GM21786 (cell line): ENCODE results near the gene ZEB1.
"Not testable (repeated sequence)": the region's sequence is repeated elsewhere in the genome, so short reads cannot be mapped to it uniquely, and the experiment has no call there.

ENCODE experiments used
- ATAC-seq: cut with Tn5 transposase; IDR thresholded peaks from one replicate; pipeline ENCODE4 v1.9.1; 2021; ENCODE audit not compliant: unreplicated experiment

ZEB1 gene

GRCh38 chr10:31362023-31362641 lies 43.1 kb downstream of the ZEB1 start:
- no peak for ATAC-seq

- not testable (repeated sequence) for ATAC-seq
These were observed 44.7 kb downstream of the ZEB1 start for GRCh38 chr10:31363696-31364095.

DNA sequence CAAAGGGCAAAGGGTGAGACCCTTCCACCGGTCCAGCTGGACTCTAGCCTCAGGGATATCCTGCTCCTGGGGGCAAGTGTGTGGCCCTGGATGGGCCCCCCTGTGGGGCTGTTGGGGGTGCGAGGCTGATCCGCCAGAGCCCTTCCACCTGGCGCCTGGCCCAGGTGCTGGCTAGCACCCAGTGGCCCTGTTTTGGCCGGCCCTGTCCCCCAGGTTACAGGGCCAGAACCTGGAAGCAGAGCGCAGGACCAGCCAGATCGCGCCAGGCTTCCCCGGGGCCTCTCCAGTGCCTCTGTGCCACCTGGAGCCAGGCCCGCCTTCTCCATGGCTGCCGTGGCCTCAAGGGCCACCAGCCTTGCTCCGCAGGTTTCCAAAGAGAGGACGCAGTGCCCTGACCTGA lies 45.2 kb downstream of the ZEB1 start:
- not testable (repeated sequence) for ATAC-seq

DNA sequence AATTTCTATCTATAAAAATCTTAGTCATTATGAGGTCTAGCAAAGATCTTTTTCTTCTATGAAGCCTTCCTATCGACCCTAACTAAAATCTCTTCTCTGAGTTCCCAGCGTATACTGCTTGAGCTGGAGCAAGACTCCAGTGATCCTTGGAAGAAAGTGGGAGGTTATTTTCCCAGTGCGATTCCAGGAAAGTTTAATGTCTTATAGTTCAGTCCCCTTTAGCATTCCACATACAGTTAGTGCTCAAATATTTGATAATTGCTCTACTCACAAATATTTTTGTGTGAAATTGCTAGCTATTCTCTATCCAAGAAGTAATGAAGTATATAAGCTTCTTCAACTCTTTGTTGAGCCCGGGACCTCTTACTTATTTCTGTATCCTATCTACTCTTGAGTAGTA lies 47.7 kb downstream of the ZEB1 start:
- ATAC-seq = no peak

DNA sequence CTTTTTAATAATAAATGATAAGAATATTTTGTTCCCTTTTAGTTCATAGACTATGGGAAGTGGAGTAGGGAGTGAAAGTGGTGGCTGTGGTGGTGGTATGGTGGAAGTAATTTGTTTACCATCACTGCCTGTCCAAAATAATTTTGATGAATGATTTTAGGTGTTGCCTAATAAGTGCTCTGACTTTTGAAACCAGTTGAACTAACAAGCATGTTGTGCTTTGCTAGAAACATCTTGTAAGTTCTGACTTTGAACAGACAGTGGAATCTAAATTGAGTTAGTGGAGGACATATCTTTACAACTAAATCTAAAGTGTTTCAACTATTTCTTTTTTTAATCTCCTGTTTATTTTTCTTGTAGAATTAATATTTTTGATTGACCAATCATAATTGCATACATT lies 49.7 kb downstream of the ZEB1 start:
- ATAC-seq = no peak

GRCh38 chr10:31372439-31372838 lies 53.4 kb downstream of the ZEB1 start:
- ATAC-seq = no peak

GRCh38 chr10:31374146-31374696 lies 55.2 kb downstream of the ZEB1 start:
- ATAC-seq = no peak

GRCh38 chr10:31381171-31381570 lies 62.2 kb downstream of the ZEB1 start:
- ATAC-seq = no peak

GRCh38 chr10:31381766-31382316 lies 62.8 kb downstream of the ZEB1 start:
- ATAC-seq = no peak

- peak; percentile 97 for ATAC-seq
These were observed 65.0 kb downstream of the ZEB1 start for GRCh38 chr10:31383810-31384588.

DNA sequence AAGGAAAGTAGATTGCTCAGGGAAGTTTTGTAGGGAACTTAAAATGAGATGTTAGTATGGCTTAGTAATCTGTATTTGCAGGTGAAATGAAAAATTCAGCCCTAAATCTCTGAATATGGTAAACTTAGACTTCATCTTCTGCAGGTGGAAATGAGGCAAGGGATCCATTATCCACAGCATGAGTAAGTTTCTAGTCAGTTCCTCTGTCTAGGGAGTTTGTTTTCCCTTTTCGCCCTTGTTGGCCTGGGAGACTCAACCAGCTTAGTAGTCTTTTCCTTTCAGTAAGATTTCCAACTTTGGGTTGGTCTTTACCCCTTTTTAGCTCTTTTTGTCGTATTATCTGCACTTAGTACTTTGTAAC lies 65.6 kb downstream of the ZEB1 start:
- ATAC-seq = peak; percentile 11

DNA sequence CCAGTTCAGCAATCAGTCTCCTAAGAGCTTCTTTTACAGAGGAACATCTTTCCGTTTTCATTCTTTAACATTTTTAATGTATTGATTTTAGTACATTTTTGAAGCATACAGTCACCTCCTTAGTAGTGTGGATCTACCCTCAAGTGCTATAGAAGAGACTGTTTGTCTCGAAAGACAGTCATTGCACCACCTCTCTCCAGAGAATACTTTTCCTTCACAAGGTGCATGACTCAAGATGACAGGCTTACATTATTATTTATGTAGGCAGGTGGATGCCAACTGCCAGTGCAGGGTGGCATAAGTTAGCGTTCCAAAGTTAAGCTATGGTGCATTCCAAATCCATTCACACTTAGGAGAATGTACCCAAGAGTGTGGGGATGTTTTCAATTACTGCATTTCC lies 71.8 kb downstream of the ZEB1 start:
- ATAC-seq = no peak

DNA sequence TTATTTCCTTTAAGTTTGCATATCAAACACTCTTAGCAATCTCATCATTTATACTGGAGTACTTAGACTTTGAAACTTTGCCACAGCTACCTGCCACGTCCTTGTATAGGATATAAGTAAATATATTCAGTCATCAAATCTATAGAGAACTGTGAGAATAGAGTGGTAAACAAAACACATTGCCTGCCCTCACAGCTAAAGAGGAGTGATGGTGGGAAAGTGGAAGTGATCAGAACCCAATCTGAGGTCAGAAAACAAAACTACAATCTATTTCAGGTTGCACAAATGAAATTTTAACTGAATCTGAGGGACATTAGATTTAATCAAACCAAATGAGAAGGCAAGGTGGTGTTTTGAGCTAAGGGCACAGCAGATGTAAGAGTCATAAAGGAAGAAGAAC lies 74.8 kb downstream of the ZEB1 start:
- ATAC-seq = peak; percentile 66

- no peak for ATAC-seq
These were observed 76.7 kb downstream of the ZEB1 start for GRCh38 chr10:31395695-31396094.

DNA sequence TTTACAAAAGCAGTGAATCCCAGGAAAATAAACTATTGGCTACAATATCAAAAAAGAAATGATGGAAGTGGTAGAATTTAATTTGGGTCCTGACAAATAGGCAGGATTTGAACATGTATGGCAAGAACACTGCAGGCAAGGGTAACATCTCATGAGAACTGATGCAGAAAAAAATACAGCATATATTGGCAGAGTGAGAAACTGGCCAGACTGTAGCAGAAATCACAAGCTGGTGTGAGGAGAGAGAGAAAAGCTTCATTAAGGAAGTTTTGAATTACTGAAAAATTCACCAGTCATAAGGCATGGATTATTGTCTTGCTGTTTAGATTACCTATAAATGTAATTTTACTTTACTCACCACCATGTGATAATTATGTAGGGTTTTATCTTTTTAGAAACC lies 77.4 kb downstream of the ZEB1 start:
- ATAC-seq = no peak

DNA sequence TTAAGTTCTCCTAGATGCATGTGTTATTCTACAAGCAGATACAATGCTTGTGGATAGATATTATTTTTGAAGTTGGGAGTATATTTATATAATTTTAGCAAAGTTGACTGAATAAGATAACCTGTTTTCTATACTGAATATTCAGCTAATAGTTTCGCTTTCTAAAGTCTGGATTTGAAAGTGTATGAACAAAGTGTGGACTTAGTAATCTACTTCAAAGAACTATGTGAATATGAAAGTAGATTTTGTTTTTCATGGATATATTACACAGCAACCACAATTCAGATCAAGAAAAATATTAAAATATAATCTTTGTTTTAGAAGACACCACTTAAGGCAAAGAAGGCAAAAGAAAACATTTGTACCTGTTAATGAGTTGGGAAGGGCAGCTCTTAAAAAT lies 78.8 kb downstream of the ZEB1 start:
- ATAC-seq = no peak

DNA sequence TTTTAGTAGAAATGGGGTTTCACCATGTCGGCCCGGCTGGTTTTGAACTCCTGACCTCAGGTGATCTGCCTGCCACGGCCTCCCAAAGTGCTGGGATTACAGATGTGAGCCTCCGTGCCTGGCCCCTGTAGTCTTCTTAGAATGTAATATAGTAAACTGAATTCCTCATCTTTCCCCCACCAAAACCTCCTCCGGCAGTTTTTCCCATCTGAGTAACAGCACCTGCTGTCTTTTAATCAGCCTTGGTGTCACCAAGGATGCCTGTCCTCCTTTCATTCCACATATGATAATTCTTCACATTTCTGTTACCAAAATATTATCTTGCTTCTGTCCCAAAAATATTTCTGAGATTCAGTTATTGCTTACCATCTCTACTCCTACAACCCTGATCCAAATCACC lies 80.2 kb downstream of the ZEB1 start:
- ATAC-seq = no peak

GRCh38 chr10:31399631-31400030 lies 80.6 kb downstream of the ZEB1 start:
- ATAC-seq = no peak

DNA sequence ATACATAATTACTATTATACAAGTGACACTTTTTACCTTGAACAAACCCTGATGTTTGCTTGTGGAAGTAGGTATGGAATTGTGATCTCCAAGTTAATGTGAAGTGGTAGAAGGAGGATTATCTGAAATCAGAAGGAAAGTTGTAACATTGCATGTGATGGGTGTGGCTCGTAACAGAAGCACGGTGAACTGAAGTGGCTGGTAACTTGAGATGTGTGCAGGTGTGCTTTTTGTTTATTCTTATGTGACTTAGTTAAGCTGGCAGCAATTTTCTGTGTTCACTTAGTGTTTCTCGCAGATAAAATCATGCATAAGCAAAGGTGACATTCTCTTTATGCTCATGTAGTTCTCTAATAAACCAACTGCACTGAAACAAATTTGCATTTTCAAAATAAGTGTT lies 82.3 kb downstream of the ZEB1 start:
- ATAC-seq = no peak

- no peak for ATAC-seq
These were observed 85.6 kb downstream of the ZEB1 start for GRCh38 chr10:31404640-31405039.

- not testable (repeated sequence) for ATAC-seq
These were observed 86.8 kb downstream of the ZEB1 start for GRCh38 chr10:31405829-31406228.

DNA sequence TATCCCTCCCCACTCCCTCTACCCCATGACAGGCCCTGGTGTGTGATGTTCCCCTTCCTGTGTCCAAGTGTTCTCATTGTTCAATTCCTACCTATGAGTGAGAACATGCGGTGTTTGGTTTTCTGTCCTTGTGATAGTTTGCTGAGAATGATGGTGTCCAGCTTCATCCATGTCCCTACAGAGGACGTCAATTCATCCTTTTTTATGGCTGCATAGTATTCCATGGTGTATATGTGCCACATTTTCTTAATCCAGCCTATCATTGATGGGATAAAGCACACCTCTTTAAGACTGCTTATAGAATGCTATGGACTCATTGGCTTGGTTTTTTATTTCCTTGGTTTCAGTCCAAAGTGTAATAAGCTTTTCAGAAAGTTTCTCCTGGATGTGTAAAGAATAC lies 93.4 kb downstream of the ZEB1 start:
- ATAC-seq = not testable (repeated sequence)
